Left ventricle myocardium superior (tissue), 1 donor: ENCODE data around the gene SLC47A2. TPM values are rescaled to one million over a fixed set of nuclear protein-coding genes. Genes with fewer than 3 reads are reported as not detected.

Source experiments
- total RNA-seq: library from RNA; stranded (reverse); fragmentation: NEBNext Ultra II Directional; extraction: Animal tissue kit (Norgen Biotek cat#: 25700); gene quantifications from one replicate; pipeline ENCODE4 v1.2.1, GENCODE V29; 2021
- donor health status: DM: no; HTN: yes; CAD: no; lungs with severe emphysema.

Gene SLC47A2
- total RNA-seq, 1 donor from 2014 or later = not detected

Other genes with a start within 250 kb of the SLC47A2 start
- gene SLC47A1, start 182.7 kb downstream of the SLC47A2 start, total RNA-seq = 4.6 TPM
- gene ALDH3A2, start 67.8 kb downstream of the SLC47A2 start, total RNA-seq = 60.4 TPM
- gene ALDH3A1, start 31.7 kb upstream of the SLC47A2 start, total RNA-seq = not detected
- 17.7 TPM for gene ULK2, start 151.4 kb upstream of the SLC47A2 start, total RNA-seq